IMR-90 (cell line): ENCODE data around the gene ACCSL. TPM values are rescaled to one million over a fixed set of nuclear protein-coding genes. Genes with fewer than 3 reads are reported as not detected.

Experiments used
- ATAC-seq: fragments of 200-7000 bp; cut with Tn5 transposase; 2 replicates; pipeline ENCODE4 v1.9.1; 2020; ENCODE audit warnings: low read depth, mild to moderate bottlenecking, moderate library complexity
- BruUV-seq: library from RNA; stranded (reverse); fragments of 400-500 nt; replicated peaks from 2 replicates; lab custom pipeline; 2021; lab: Mats Ljungman, UMichigan
- CTCF ChIA-PET: fragments of 300-600 bp; formaldehyde crosslinking; extraction: SDS; loops from one replicate; lab custom pipeline; 2021; ENCODE audit warnings: antibody characterized with exemption; lab: Yijun Ruan, JAX
- POLR2A ChIA-PET: fragments of 300-600 bp; sonication (Branson Sonifier 250); formaldehyde crosslinking; loops from one replicate; lab custom pipeline; 2022; ENCODE audit warnings: antibody characterized with exemption; ENCODE audit not compliant: unreplicated experiment; lab: Charles Lee
- DNase-seq: peaks from one replicate; pipeline ENCODE4 v3.0.0; 2013
- H2AFZ ChIP-seq: replicated peaks from 2 replicates; pipeline ENCODE3; 2013; ENCODE audit warnings: low read length, mild to moderate bottlenecking; ENCODE audit not compliant: poor library complexity
- H2AK5ac ChIP-seq: 2 replicates; pipeline ENCODE4 v1.6.1; 2013; ENCODE audit warnings: low read depth, low read length, inconsistent platforms
- H2AK9ac ChIP-seq: replicated peaks from 2 replicates; pipeline ENCODE3; 2013; ENCODE audit warnings: mild to moderate bottlenecking, low read depth, low read length, moderate library complexity; ENCODE audit not compliant: poor library complexity
- H2BK120ac ChIP-seq: 2 replicates; pipeline ENCODE4 v1.6.1; 2013; ENCODE audit warnings: low read depth, low read length, inconsistent platforms
- H2BK15ac ChIP-seq: 3 replicates; pipeline ENCODE4 v1.6.1; 2013; ENCODE audit warnings: low read depth, low read length, inconsistent platforms
- H2BK20ac ChIP-seq: 2 replicates; pipeline ENCODE4 v1.6.1; 2013; ENCODE audit warnings: low read depth, mild to moderate bottlenecking, inconsistent platforms, low read length, moderate library complexity
- H2BK5ac ChIP-seq: 2 replicates; pipeline ENCODE4 v1.6.1; 2013; ENCODE audit warnings: mild to moderate bottlenecking, low read depth, low read length, inconsistent platforms; ENCODE audit not compliant: poor library complexity, severe bottlenecking
- H3K14ac ChIP-seq: replicated peaks from 2 replicates; pipeline ENCODE4 v1.6.1; 2013; ENCODE audit warnings: low read depth, low read length, inconsistent platforms
- H3K18ac ChIP-seq: 2 replicates; pipeline ENCODE4 v1.6.1; 2013; ENCODE audit warnings: low read depth, low read length, control low read depth
- H3K23ac ChIP-seq: 2 replicates; pipeline ENCODE4 v1.6.1; 2013; ENCODE audit warnings: low read depth, low read length, inconsistent platforms
- H3K27ac ChIP-seq: 2 replicates; pipeline ENCODE4 v1.5.1; 2013; ENCODE audit warnings: mild to moderate bottlenecking, control low read depth, low read length; ENCODE audit not compliant: insufficient read depth
- H3K27me3 ChIP-seq: 2 replicates; pipeline ENCODE4 v1.6.1; 2013; ENCODE audit warnings: low read length; ENCODE audit not compliant: control insufficient read depth, insufficient read depth
- H3K36me3 ChIP-seq: 2 replicates; pipeline ENCODE4 v1.6.1; 2013; ENCODE audit warnings: low read length, mixed read lengths; ENCODE audit not compliant: control insufficient read depth, insufficient read depth
- H3K4ac ChIP-seq: 2 replicates; pipeline ENCODE4 v1.6.1; 2013; ENCODE audit warnings: low read depth, low read length, inconsistent platforms
- H3K4me1 ChIP-seq: 2 replicates; pipeline ENCODE4 v1.6.1; 2013; ENCODE audit warnings: low read length, mixed read lengths; ENCODE audit not compliant: control insufficient read depth, insufficient read depth
- H3K4me2 ChIP-seq: 2 replicates; pipeline ENCODE4 v1.6.1; 2013; ENCODE audit warnings: low read depth, mild to moderate bottlenecking, control low read depth, low read length, moderate library complexity
- H3K4me3 ChIP-seq: 2 replicates; pipeline ENCODE4 v1.5.1; 2013; ENCODE audit warnings: low read depth, mild to moderate bottlenecking, control low read depth, low read length, moderate library complexity; ENCODE audit not compliant: insufficient read depth
- H3K56ac ChIP-seq: 2 replicates; pipeline ENCODE4 v1.6.1; 2013; ENCODE audit warnings: low read length, inconsistent platforms; ENCODE audit not compliant: insufficient read depth; ENCODE audit errors: extremely low read depth
- H3K79me1 ChIP-seq, 2 experiments: 2 replicates each; pipeline ENCODE4 v1.6.1; 2013; ENCODE audit warnings: low read length in 2 of 2, inconsistent platforms in 1 of 2, low read depth in 1 of 2
- H3K9ac ChIP-seq: 2 replicates; pipeline ENCODE4 v1.6.1; 2013; ENCODE audit warnings: low read depth, low read length, control low read depth
- H3K9me1 ChIP-seq: 2 replicates; pipeline ENCODE4 v1.6.1; 2013; ENCODE audit warnings: low read length, inconsistent platforms; ENCODE audit not compliant: insufficient read depth
- H3K9me3 ChIP-seq: 2 replicates; pipeline ENCODE4 v1.6.1; 2013; ENCODE audit warnings: low read length; ENCODE audit not compliant: control insufficient read depth, insufficient read depth
- H4K20me1 ChIP-seq: 2 replicates; pipeline ENCODE4 v1.6.1; 2013; ENCODE audit warnings: low read length, inconsistent platforms; ENCODE audit not compliant: insufficient read depth
- H4K5ac ChIP-seq: 2 replicates; pipeline ENCODE4 v1.6.1; 2013; ENCODE audit warnings: mild to moderate bottlenecking, low read depth, low read length, control low read depth
- H4K8ac ChIP-seq, 2 experiments: 2 replicates each; pipeline ENCODE4 v1.6.1; 2013; ENCODE audit warnings: low read depth in 2 of 2, low read length in 2 of 2, control low read depth in 1 of 2, inconsistent platforms in 1 of 2
- H4K91ac ChIP-seq: 2 replicates; pipeline ENCODE4 v1.6.1; 2013; ENCODE audit warnings: low read depth, low read length, inconsistent platforms; ENCODE audit not compliant: insufficient read depth
- BHLHE40 ChIP-seq: fragments of 150-350 bp; IDR thresholded peaks from 2 replicates; pipeline ENCODE4 v1.6.1; 2016; ENCODE audit warnings: mild to moderate bottlenecking, low read depth, low read length
- CEBPB ChIP-seq: IDR thresholded peaks from 2 replicates; pipeline ENCODE4 v1.6.1; 2012; ENCODE audit warnings: low read depth, low read length, improper control_type of control experiment
- MAFK ChIP-seq: IDR thresholded peaks from 2 replicates; pipeline ENCODE4 v1.6.1; 2012; ENCODE audit warnings: low read depth, low read length, improper control_type of control experiment
- POLR2A ChIP-seq: IDR thresholded peaks from 2 replicates; pipeline ENCODE4 v1.6.1; 2012; ENCODE audit warnings: mild to moderate bottlenecking, low read depth, low read length
- RAD21 ChIP-seq: IDR thresholded peaks from 2 replicates; pipeline ENCODE4 v1.6.1; 2012; ENCODE audit warnings: low read length, improper control_type of control experiment
- WGBS, 2 experiments: methylation state at CpG; one replicate each; pipeline versions ENCODE4 v1.1.5 to v1.1.7; 2013; ENCODE audit warnings: missing lambda C conversion rate in 2 of 2; ENCODE audit not compliant: insufficient read length in 1 of 2; ENCODE audit errors: extremely low coverage in 2 of 2; 5-methylcytosine and 5-hydroxymethylcytosine counted together
- dilution Hi-C: fragments of 300-500 bp; cut with HindIII; formaldehyde crosslinking; loops from one replicate; pipeline ENCODE4 v1.14.3; 2018; ENCODE audit warnings: low sequenced_read_pairs; ENCODE audit not compliant: unreplicated experiment
- in situ Hi-C: fragments of 300-500 bp; cut with MboI; formaldehyde crosslinking; loops from 3 replicates; pipeline ENCODE4 v1.14.3; 2019; ENCODE audit warnings: low sequenced_read_pairs, inconsistent platforms, mixed read lengths
- intact Hi-C: fragments of 100-400 bp; cut with micrococcal nuclease; formaldehyde crosslinking; loops from 2 replicates; pipeline ENCODE4 v1.10.0; 2022
- polyA plus RNA-seq, 3 experiments: library from polyadenylated mRNA; depleted of rRNA; stranded (reverse); fragments of >200 nt; gene quantifications; 2 replicates each; pipeline ENCODE4 v1.2.3, GENCODE V29; 2012; ENCODE audit warnings: low replicate concordance in 1 of 3
- total RNA-seq: library from RNA; depleted of rRNA; stranded (reverse); fragments of >200 nt; gene quantifications from 2 replicates; pipeline ENCODE4 v1.2.3, GENCODE V29; 2012
- TF ChIP-seq, protein P1 (sequence below): conservative IDR thresholded peaks from 2 replicates; pipeline ENCODE4 v1.5.1; 2012; ENCODE audit warnings: mild to moderate bottlenecking, low read depth, low read length, improper control_type of control experiment

The ACCSL gene
- total and polyA plus RNA-seq, 2 of the 4 experiments (the other 2 are of a cell fraction): not detected

DNA sequence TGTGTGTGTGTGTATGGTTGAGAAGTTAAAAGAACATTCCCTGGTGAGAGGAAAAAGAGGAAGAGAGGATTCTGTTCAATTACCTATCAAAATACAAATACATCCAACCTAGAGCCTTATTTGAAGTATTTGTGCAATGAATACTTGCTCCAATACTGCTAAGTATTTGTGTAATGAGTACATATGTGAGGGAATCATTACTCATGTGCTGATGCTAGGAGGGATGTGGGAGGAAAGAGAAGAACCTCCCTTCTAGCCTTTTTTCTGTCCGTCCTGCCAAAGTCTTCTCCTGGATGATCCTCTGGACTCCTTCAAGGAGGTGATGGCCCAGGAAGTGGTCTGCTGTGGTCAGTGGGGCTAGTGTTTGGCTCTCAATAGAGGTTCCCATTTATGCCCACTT is 36.0 kb upstream of the ACCSL start:
- dilution Hi-C loops: no loop called here
- Histone ChIP-seq H2AK9ac (no peak overlapping the region), H3K14ac (no peak overlapping the region), H2AK5ac (no peak overlapping the region), H4K8ac (no peak overlapping the region), H4K5ac (no peak overlapping the region), H3K27ac (no peak overlapping the region), H2BK5ac (no peak overlapping the region), H3K56ac (no peak overlapping the region), H3K9ac (no peak overlapping the region), H2BK20ac (no peak overlapping the region), H3K36me3 (no peaks in the 10 kb centered on the region), H3K27me3 (no peaks in the 10 kb centered on the region), H3K9me1 (no peaks in the 10 kb centered on the region), H3K4me1 (peaks cover 9% of the 10 kb centered on the region), H4K20me1 (no peaks in the 10 kb centered on the region), H3K23ac (no peak overlapping the region), H4K91ac (no peak overlapping the region), H2BK120ac (no peak overlapping the region), H3K79me1 (no peaks in the 10 kb centered on the region), H3K4me2 (no peak overlapping the region), H3K4me3 (no peak overlapping the region), H3K4ac (no peak overlapping the region), H2AFZ (no peak overlapping the region), H3K18ac (no peak overlapping the region), H2BK15ac (no peak overlapping the region), H3K9me3 (no peaks in the 10 kb centered on the region)
- CTCF ChIA-PET: no interaction called here
- ATAC-seq (peak; percentile 55), DNase-seq (peak; percentile 66)
- TF ChIP-seq BHLHE40 (no peak), RAD21 (no peak), POLR2A (no peak), MAFK (no peak), CEBPB (no peak)
- TF ChIP-seq, protein P1, sequence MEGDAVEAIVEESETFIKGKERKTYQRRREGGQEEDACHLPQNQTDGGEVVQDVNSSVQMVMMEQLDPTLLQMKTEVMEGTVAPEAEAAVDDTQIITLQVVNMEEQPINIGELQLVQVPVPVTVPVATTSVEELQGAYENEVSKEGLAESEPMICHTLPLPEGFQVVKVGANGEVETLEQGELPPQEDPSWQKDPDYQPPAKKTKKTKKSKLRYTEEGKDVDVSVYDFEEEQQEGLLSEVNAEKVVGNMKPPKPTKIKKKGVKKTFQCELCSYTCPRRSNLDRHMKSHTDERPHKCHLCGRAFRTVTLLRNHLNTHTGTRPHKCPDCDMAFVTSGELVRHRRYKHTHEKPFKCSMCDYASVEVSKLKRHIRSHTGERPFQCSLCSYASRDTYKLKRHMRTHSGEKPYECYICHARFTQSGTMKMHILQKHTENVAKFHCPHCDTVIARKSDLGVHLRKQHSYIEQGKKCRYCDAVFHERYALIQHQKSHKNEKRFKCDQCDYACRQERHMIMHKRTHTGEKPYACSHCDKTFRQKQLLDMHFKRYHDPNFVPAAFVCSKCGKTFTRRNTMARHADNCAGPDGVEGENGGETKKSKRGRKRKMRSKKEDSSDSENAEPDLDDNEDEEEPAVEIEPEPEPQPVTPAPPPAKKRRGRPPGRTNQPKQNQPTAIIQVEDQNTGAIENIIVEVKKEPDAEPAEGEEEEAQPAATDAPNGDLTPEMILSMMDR: no peak
- POLR2A ChIA-PET: no interaction called here
- in situ Hi-C loops: no loop called here
- intact Hi-C loops: no loop called here
- no CpG with 5 or more reads among the region's 1 CpG for WGBS, 2 experiments
- BruUV-seq: no TSS peak
